SJSA1 (cell line): ENCODE measurements around the gene CNN2. TPM values are rescaled to one million over a fixed set of nuclear protein-coding genes. Genes with fewer than 3 reads are reported as not detected.

Experiments used
- DNase-seq, 2 experiments: peaks; one replicate each; pipeline ENCODE4 v3.0.0-alpha.2; 2015 to 2020; ENCODE audit warnings: low spot score in 2 of 2, low read depth in 1 of 2
- H3K27ac ChIP-seq: fragments of 250-450 bp; sonication (Bioruptor Pico); 2 replicates; pipeline ENCODE4 v1.5.1; 2020; ENCODE audit warnings: mild to moderate bottlenecking, moderate library complexity
- H3K27me3 ChIP-seq: fragments of 250-450 bp; sonication (Bioruptor Pico); replicated peaks from 2 replicates; pipeline ENCODE4 v1.5.1; 2020; ENCODE audit warnings: mild to moderate bottlenecking, moderate library complexity
- H3K36me3 ChIP-seq: fragments of 250-450 bp; sonication (Bioruptor Pico); 2 replicates; pipeline ENCODE4 v1.5.1; 2020; ENCODE audit warnings: mild to moderate bottlenecking
- H3K4me1 ChIP-seq: fragments of 250-450 bp; sonication (Bioruptor Pico); replicated peaks from 2 replicates; pipeline ENCODE4 v1.6.1; 2021; ENCODE audit warnings: mild to moderate bottlenecking
- H3K4me3 ChIP-seq: fragments of 250-450 bp; sonication (Bioruptor Pico); 2 replicates; pipeline ENCODE4 v1.5.1; 2020; ENCODE audit warnings: mild to moderate bottlenecking
- H3K9me3 ChIP-seq: fragments of 250-450 bp; sonication (Bioruptor Pico); replicated peaks from 2 replicates; pipeline ENCODE4 v1.5.1; 2020; ENCODE audit warnings: mild to moderate bottlenecking
- total RNA-seq: library from RNA; depleted of rRNA; stranded (reverse); fragments of >200 nt; shearing (Covaris generic); gene quantifications from 2 replicates; pipeline ENCODE4 v1.2.3, GENCODE V29; 2014

CNN2 gene
- total RNA-seq, 1 experiment from 2014 or later: 441 TPM

GRCh38 chr19:1037621-1038064, 11.2 kb downstream of the CNN2 start:
- no peak for DNase-seq
- H3K9me3 ChIP-seq: no peaks in the 10 kb centered on the region
- H3K36me3 ChIP-seq: peaks cover 55% of the 10 kb centered on the region
- H3K27ac ChIP-seq: no peak overlapping the region
- H3K4me1 ChIP-seq: peaks cover 48% of the 10 kb centered on the region
- no peaks in the 10 kb centered on the region for H3K27me3 ChIP-seq
- no peak overlapping the region for H3K4me3 ChIP-seq

GRCh38 chr19:1038978-1039645, 12.7 kb downstream of the CNN2 start:
- DNase-seq: no peak
- H3K4me3 ChIP-seq: peak overlapping the region; percentile 30; the same call in 1 of the 2 replicates
- no peak overlapping the region for H3K27ac ChIP-seq
- H3K4me1 ChIP-seq: peaks cover 48% of the 10 kb centered on the region
- H3K9me3 ChIP-seq: no peaks in the 10 kb centered on the region
- peaks cover 47% of the 10 kb centered on the region for H3K36me3 ChIP-seq
- no peaks in the 10 kb centered on the region for H3K27me3 ChIP-seq

DNA sequence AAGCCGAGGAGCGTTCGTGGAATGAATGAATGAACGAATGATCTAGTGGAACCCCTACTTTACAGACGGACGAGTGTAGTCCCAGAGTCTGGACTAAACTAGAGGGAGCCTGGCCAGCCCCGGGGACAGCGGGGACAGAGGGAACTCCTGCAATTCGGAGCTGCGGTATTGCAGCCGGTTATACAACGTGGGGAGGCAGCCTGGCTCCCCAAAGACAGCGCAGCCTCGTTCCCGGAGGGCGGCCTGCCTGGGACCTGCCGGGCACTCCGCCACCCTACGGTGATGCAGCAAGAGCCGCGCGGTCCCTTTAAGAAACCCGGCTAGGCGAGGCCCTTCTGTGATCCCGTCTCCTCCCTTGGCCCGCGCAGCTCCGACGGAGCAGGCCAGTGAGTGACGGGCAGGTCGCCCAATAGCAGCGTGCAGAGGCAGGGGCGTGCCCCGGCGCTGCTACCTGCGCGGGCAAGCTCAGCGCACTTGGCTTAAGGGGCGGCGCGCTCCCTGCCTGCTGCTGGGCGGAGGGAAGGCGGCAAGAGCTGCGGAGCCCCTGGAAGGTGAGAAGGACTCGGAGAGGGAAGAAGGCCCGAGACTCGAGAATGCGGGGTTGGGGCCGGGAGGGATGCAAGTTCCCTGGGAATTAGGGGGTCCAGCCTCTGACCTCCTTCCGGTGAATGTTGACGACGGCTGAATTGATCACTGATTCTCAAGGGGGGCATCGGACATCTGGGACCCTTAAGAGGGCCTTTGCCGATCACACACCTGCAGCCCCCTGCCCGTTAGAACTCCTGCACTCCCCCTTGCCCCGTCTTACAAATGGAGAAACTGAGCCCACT, 13.5 kb downstream of the CNN2 start, which contains the start of gene ABCA7:
ABCA7 (plus strand) TSS at position 462 of the 830 bp plus-strand sequence. CDS start 1,255 bp downstream, outside the sequence.
- Histone ChIP-seq H3K9me3 (no peaks in the 10 kb centered on the region), H3K36me3 (peaks cover 47% of the 10 kb centered on the region), H3K27ac (no peak within 1 kb of the TSS), H3K4me1 (peaks cover 48% of the 10 kb centered on the region), H3K27me3 (no peaks in the 10 kb centered on the region), H3K4me3 (peak within 1 kb of the TSS; percentile 30)
- DNase-seq: peak; percentile 97 to 99

- Histone ChIP-seq H3K36me3 (peaks cover 41% of the 10 kb centered on the region), H3K9me3 (no peaks in the 10 kb centered on the region), H3K27ac (no peak overlapping the region), H3K4me3 (peak overlapping the region; percentile 30), H3K4me1 (peaks cover 48% of the 10 kb centered on the region), H3K27me3 (no peaks in the 10 kb centered on the region)
- peak; percentile 90 to 94 for DNase-seq
These were observed 14.3 kb downstream of the CNN2 start for GRCh38 chr19:1040476-1041271.

DNA sequence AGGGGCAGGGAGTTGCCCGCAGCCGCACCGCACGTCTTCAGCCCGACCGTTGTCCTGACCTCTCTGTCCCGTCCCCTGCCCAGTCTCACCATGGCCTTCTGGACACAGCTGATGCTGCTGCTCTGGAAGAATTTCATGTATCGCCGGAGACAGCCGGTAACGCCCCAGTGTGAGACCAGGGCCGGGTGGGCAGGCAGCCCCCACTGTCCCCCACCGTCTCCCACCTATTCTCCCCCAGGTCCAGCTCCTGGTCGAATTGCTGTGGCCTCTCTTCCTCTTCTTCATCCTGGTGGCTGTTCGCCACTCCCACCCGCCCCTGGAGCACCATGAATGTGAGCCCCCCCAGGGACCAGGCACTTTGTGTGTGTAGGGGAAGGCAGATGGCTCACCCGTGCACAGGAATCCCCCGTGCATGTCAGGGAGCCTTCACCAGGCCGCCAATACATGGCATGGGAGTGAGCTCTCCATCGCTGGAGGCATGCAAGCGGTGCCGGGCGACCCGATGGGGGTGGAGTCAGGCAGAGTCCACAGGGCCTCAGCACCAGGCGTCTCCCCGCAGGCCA, 14.9 kb downstream of the CNN2 start:
- Histone ChIP-seq H3K4me1 (peaks cover 43% of the 10 kb centered on the region), H3K9me3 (no peaks in the 10 kb centered on the region), H3K27ac (no peak overlapping the region), H3K4me3 (peak overlapping the region; percentile 30), H3K27me3 (no peaks in the 10 kb centered on the region), H3K36me3 (peaks cover 34% of the 10 kb centered on the region)
- DNase-seq: no peak

DNA sequence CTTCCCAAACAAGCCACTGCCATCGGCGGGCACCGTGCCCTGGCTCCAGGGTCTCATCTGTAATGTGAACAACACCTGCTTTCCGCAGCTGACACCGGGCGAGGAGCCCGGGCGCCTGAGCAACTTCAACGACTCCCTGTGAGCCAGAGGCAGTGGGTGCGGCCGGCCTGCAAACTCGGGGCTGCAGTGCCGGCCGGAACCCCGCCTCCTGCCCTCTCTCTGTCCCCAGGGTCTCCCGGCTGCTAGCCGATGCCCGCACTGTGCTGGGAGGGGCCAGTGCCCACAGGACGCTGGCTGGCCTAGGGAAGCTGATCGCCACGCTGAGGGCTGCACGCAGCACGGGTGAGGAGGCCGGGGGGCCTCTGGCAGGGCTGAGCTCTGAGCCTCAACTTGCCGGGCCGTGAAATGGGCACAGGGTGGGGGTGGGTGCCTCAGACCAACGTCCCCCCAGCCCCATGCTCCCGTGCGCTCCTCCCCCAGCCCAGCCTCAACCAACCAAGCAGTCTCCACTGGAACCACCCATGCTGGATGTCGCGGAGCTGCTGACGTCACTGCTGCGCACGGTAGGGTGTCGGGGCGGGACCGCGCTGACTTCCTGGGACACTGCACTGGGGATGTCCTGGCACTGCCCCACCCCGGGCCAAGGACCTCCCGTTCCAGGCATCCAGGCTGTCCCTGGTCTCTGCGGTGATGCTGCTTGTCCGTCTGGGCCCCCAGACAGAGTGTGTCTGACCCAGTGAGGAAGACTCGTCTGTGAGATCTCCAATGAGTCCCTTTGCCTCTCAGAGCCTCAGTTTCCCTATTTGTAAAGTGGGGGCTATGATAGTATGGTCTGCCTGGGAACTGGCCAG, 15.7 kb downstream of the CNN2 start:
- no peak for DNase-seq
- Histone ChIP-seq H3K36me3 (peaks cover 27% of the 10 kb centered on the region), H3K9me3 (no peaks in the 10 kb centered on the region), H3K4me3 (no peak overlapping the region), H3K4me1 (peaks cover 42% of the 10 kb centered on the region), H3K27ac (no peak overlapping the region), H3K27me3 (no peaks in the 10 kb centered on the region)

DNA sequence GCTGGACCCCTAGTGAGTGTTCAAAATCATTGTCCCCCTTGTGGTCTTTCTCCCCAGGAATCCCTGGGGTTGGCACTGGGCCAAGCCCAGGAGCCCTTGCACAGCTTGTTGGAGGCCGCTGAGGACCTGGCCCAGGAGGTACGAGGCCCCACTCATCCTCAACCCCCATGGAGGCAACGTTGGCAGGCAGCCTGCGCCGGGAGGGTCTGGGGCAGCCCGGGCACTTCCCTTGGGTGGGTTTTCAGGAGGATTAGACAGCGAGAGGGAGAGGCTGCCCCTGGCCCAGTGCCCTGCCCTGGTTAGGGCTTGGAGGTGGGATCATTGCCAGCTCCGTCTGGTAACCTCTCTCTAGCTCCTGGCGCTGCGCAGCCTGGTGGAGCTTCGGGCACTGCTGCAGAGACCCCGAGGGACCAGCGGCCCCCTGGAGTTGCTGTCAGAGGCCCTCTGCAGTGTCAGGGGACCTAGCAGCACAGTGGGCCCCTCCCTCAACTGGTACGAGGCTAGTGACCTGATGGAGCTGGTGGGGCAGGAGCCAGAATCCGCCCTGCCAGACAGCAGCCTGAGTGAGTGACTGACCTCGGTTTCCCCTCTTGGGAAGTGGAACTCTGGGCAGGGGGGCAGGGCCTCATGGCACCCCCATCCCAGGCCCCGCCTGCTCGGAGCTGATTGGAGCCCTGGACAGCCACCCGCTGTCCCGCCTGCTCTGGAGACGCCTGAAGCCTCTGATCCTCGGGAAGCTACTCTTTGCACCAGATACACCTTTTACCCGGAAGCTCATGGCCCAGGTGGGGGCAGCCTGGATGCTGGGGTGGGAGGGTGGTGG, 16.5 kb downstream of the CNN2 start:
- DNase-seq: no peak
- Histone ChIP-seq H3K4me3 (no peak overlapping the region), H3K27ac (no peak overlapping the region), H3K36me3 (peaks cover 18% of the 10 kb centered on the region), H3K9me3 (no peaks in the 10 kb centered on the region), H3K4me1 (peaks cover 35% of the 10 kb centered on the region), H3K27me3 (no peaks in the 10 kb centered on the region)

DNA sequence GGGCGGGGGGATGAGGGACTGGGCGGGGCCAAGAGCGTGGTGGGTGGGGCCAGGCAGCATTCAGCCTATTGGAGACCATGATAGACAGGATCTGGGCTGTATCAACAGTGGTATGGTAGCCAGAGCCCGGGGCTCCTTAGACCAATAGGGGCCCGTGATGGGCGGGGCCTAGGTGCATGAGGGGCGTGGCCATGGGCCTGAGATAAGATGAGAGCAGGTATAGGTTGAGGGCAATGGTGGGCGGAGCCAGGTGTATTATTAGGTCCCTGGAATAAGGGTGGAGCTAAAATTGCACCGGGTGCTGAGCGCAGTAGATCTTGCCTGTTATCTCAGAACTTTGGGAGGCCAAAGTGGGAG, 18.8 kb downstream of the CNN2 start:
- peaks cover 17% of the 10 kb centered on the region for H3K4me1 ChIP-seq
- no peaks in the 10 kb centered on the region for H3K27me3 ChIP-seq
- H3K4me3 ChIP-seq: no peak overlapping the region
- no peak for DNase-seq
- H3K36me3 ChIP-seq: no peaks in the 10 kb centered on the region
- H3K27ac ChIP-seq: no peak overlapping the region
- no peaks in the 10 kb centered on the region for H3K9me3 ChIP-seq

- Histone ChIP-seq H3K4me1 (peaks cover 8% of the 10 kb centered on the region), H3K9me3 (no peaks in the 10 kb centered on the region), H3K27me3 (no peaks in the 10 kb centered on the region), H3K4me3 (no peak overlapping the region), H3K36me3 (no peaks in the 10 kb centered on the region), H3K27ac (no peak overlapping the region)
- DNase-seq: no peak
These were observed 19.8 kb downstream of the CNN2 start for GRCh38 chr19:1046117-1046626.

- Histone ChIP-seq H3K9me3 (no peaks in the 10 kb centered on the region), H3K4me1 (no peaks in the 10 kb centered on the region; the same call in 1 of the 2 replicates), H3K27ac (no peak overlapping the region), H3K27me3 (no peaks in the 10 kb centered on the region), H3K36me3 (no peaks in the 10 kb centered on the region), H3K4me3 (no peak overlapping the region)
- no peak for DNase-seq
These were observed 20.7 kb downstream of the CNN2 start for GRCh38 chr19:1046836-1047695.

DNA sequence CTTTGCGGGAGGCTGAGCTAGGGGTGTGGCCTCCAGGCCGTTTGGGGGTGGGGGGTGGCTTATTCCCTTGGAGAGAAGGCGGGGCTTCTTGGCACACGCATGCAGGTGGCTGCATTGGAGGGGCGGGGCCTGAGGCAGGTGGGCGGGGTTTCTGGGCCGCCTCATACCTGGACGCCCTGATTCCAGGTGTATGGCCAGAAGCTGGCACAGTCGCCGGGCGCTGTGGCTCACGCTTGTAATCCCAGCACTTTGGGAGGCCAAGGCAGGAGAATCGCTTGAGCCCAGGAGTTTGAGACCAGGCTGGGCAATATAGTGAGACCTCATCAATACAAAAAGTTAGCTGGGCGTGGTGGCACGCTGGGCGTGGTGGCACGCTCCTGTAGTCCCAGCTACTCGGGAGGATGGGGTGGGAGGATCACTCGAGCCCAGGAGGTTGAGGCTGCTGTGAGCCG, 21.3 kb downstream of the CNN2 start:
- DNase-seq: no peak
- Histone ChIP-seq H3K9me3 (no peaks in the 10 kb centered on the region), H3K27me3 (no peaks in the 10 kb centered on the region), H3K27ac (no peak overlapping the region), H3K4me3 (no peak overlapping the region), H3K4me1 (no peaks in the 10 kb centered on the region), H3K36me3 (no peaks in the 10 kb centered on the region)
